ENCODE data around the gene TXN2.
"Not testable (repeated sequence)": the region's sequence is repeated elsewhere in the genome, so short reads cannot be mapped to it uniquely, and the experiment has no call there.

TXN2 gene

GRCh38 chr22:36455571-36456463 lies 25.6 kb downstream of the TXN2 start:
- H3K4me1 ChIP-seq (ENCODE audit: low read depth, poor library complexity, severe bottlenecking) = peaks cover 46% of the 10 kb centered on the region
- H3K27me3 ChIP-seq (ENCODE audit: insufficient read depth, low read depth) = no peaks in the 10 kb centered on the region
- H4K20me1 ChIP-seq (ENCODE audit: insufficient read depth) = no peaks in the 10 kb centered on the region
- H3K9ac ChIP-seq = peak overlapping the region; percentile 23; the same call in 1 of the 2 replicates
- TF ChIP-seq CTCF (conservative IDR thresholded peaks at IDR 0.05; ENCODE audit: low read depth, low read length) = no peak
- H3K4me2 ChIP-seq = peak overlapping the region; percentile 86
- H3K79me2 ChIP-seq (ENCODE audit: insufficient read depth, low read depth) = no peaks in the 10 kb centered on the region
- peak overlapping the region; percentile 79 for H2AFZ ChIP-seq (ENCODE audit: low read depth)
- H3K4me3 ChIP-seq (IDR thresholded peaks at IDR 0.05; ENCODE audit: insufficient read depth, low read depth, low read length) = no peak overlapping the region
- H3K27ac ChIP-seq = peak overlapping the region; percentile 21; the same call in 1 of the 2 replicates
- no peaks in the 10 kb centered on the region for H3K36me3 ChIP-seq (ENCODE audit: insufficient read depth)

GRCh38 chr22:36454916-36455570 lies 26.4 kb downstream of the TXN2 start:
- peak overlapping the region; percentile 21 for H3K27ac ChIP-seq

GRCh38 chr22:36453855-36454378 lies 27.5 kb downstream of the TXN2 start:
- no peak for TF ChIP-seq CTCF (conservative IDR thresholded peaks at IDR 0.05; ENCODE audit: low read depth, low read length)
- Histone ChIP-seq H3K4me1 (ENCODE audit: low read depth, poor library complexity, severe bottlenecking) (peaks cover 55% of the 10 kb centered on the region), H4K20me1 (ENCODE audit: insufficient read depth) (no peaks in the 10 kb centered on the region), H3K79me2 (ENCODE audit: insufficient read depth, low read depth) (no peaks in the 10 kb centered on the region), H3K9ac (no peak overlapping the region), H2AFZ (ENCODE audit: low read depth) (no peak overlapping the region), H3K27me3 (ENCODE audit: insufficient read depth, low read depth) (no peaks in the 10 kb centered on the region), H3K27ac (no peak overlapping the region), H3K4me2 (peak overlapping the region; percentile 31; the same call in 1 of the 2 replicates), H3K4me3 (IDR thresholded peaks at IDR 0.05; ENCODE audit: insufficient read depth, low read depth, low read length) (no peak overlapping the region), H3K36me3 (ENCODE audit: insufficient read depth) (no peaks in the 10 kb centered on the region)

More at GRCh38 chr22:36454916-36455570, 26.4 kb downstream of the TXN2 start:
- Histone ChIP-seq H3K79me2 (ENCODE audit: insufficient read depth, low read depth) (no peaks in the 10 kb centered on the region), H3K4me3 (IDR thresholded peaks at IDR 0.05; ENCODE audit: insufficient read depth, low read depth, low read length) (peak overlapping the region; percentile 48), H3K27me3 (ENCODE audit: insufficient read depth, low read depth) (no peaks in the 10 kb centered on the region), H3K4me1 (ENCODE audit: low read depth, poor library complexity, severe bottlenecking) (peaks cover 54% of the 10 kb centered on the region), H3K9ac (peak overlapping the region; percentile 28; the same call in 1 of the 2 replicates), H3K36me3 (ENCODE audit: insufficient read depth) (no peaks in the 10 kb centered on the region), H3K4me2 (peak overlapping the region; percentile 86), H4K20me1 (ENCODE audit: insufficient read depth) (no peaks in the 10 kb centered on the region), H2AFZ (ENCODE audit: low read depth) (peak overlapping the region; percentile 79)
- no peak for TF ChIP-seq CTCF (conservative IDR thresholded peaks at IDR 0.05; ENCODE audit: low read depth, low read length)

- H3K4me2 ChIP-seq; H3K36me3 ChIP-seq (ENCODE audit: insufficient read depth); H3K27ac ChIP-seq; H3K79me2 ChIP-seq (ENCODE audit: insufficient read depth, low read depth); H4K20me1 ChIP-seq (ENCODE audit: insufficient read depth); H2AFZ ChIP-seq (ENCODE audit: low read depth); H3K4me3 ChIP-seq (IDR thresholded peaks at IDR 0.05; ENCODE audit: insufficient read depth, low read depth, low read length); H3K9ac ChIP-seq; H3K27me3 ChIP-seq (ENCODE audit: insufficient read depth, low read depth): not testable (repeated sequence)
- H3K4me1 ChIP-seq (ENCODE audit: low read depth, poor library complexity, severe bottlenecking) = peaks cover 59% of the 10 kb centered on the region
Measured at GRCh38 chr22:36452978-36453607, 28.3 kb downstream of the TXN2 start.

Measured in KMS-11 (cell line).